Activated CD8-positive, alpha-beta T cell treated with anti-CD3 and anti-CD28 coated beads for 36 hours (primary cell): ENCODE data around the gene COL5A2. TPM values are rescaled to one million over a fixed set of nuclear protein-coding genes. Genes with fewer than 3 reads are reported as not detected.

Experiments
- ATAC-seq: fragments of 200-7000 bp; cut with Tn5 transposase; one replicate; pipeline ENCODE4 v1.10.0; 2021; ENCODE audit warnings: mild to moderate bottlenecking, moderate library complexity
- CTCF ChIA-PET: fragments of 350-600 bp; sonication (Branson Sonifier 250); formaldehyde crosslinking; loops from one replicate; lab custom pipeline; 2021; ENCODE audit warnings: antibody characterized with exemption; lab: Charles Lee
- POLR2A ChIA-PET: fragments of 350-600 bp; sonication (Branson Sonifier 250); formaldehyde crosslinking; loops from one replicate; lab custom pipeline; 2021; ENCODE audit warnings: antibody characterized with exemption; lab: Charles Lee
- DNase-seq: peaks from one replicate; pipeline ENCODE4 v3.0.0-alpha.2; 2020
- H3K27ac Mint-ChIP-seq: one replicate; pipeline ENCODE4 v1.8.0; 2021; ENCODE audit warnings: mild to moderate bottlenecking, mixed read lengths
- H3K27me3 Mint-ChIP-seq: one replicate; pipeline ENCODE4 v1.8.0; 2021; ENCODE audit warnings: mixed read lengths
- H3K36me3 Mint-ChIP-seq: one replicate; pipeline ENCODE4 v1.8.0; 2021; ENCODE audit warnings: low read depth, mixed read lengths
- H3K4me1 Mint-ChIP-seq: one replicate; pipeline ENCODE4 v1.8.0; 2021; ENCODE audit warnings: low read depth, mixed read lengths
- H3K4me3 Mint-ChIP-seq: one replicate; pipeline ENCODE4 v1.8.0; 2021; ENCODE audit warnings: mild to moderate bottlenecking, moderate library complexity, mixed read lengths
- H3K9me3 Mint-ChIP-seq: one replicate; pipeline ENCODE4 v1.8.0; 2021; ENCODE audit warnings: mixed read lengths
- CTCF ChIP-seq: fragments of 200-600 bp; IDR thresholded peaks from one replicate; pipeline ENCODE4 v1.8.0; 2022; ENCODE audit warnings: antibody characterized with exemption, mild to moderate bottlenecking
- intact Hi-C: fragments of 100-400 bp; cut with micrococcal nuclease; formaldehyde crosslinking; loops from one replicate; pipeline ENCODE4 v1.10.0; 2022
- total RNA-seq, 2 experiments: library from RNA; stranded (reverse); gene quantifications; one replicate each; pipeline ENCODE4 v1.2.3, GENCODE V29; 2021

Gene COL5A2
- total RNA-seq, 2 experiments from 2014 or later, result 2.3 to 3.3 TPM

GRCh38 chr2:189221811-189222467 lies 42.4 kb upstream of the COL5A2 start:
- DNase-seq (no peak), ATAC-seq (no peak)
- Mint-ChIP-seq H3K4me3 (no peak overlapping the region), H3K36me3 (no peaks in the 10 kb centered on the region), H3K4me1 (peaks cover 4% of the 10 kb centered on the region), H3K27me3 (no peaks in the 10 kb centered on the region), H3K27ac (no peak overlapping the region), H3K9me3 (no peaks in the 10 kb centered on the region)
- TF ChIP-seq CTCF, result no peak
- ChIA-PET POLR2A (no interaction called here), CTCF (interaction anchor here (1.2 to 1.7 kb wide), 2 partner anchors 79 to 190 kb away, joined by 3 to 5 read pairs; no protein-coding TSS in a partner anchor)
- intact Hi-C loops, result no loop called here

GRCh38 chr2:189218236-189218635 lies 38.7 kb upstream of the COL5A2 start:
- POLR2A ChIA-PET, result no interaction called here
- ATAC-seq, result no peak
- no peak for DNase-seq
- intact Hi-C loops, result no loop called here
- CTCF ChIA-PET, result interaction anchor here (1.3 to 1.5 kb wide), 2 partner anchors 70 to 75 kb away, joined by 3 to 9 read pairs; no protein-coding TSS in a partner anchor
- Mint-ChIP-seq H3K4me3 (no peak overlapping the region), H3K27ac (no peak overlapping the region), H3K9me3 (no peaks in the 10 kb centered on the region), H3K27me3 (no peaks in the 10 kb centered on the region), H3K4me1 (peaks cover 4% of the 10 kb centered on the region), H3K36me3 (no peaks in the 10 kb centered on the region)
- TF ChIP-seq CTCF, result no peak

- H3K9me3 Mint-ChIP-seq, result no peaks in the 10 kb centered on the region
- intact Hi-C loops, result no loop called here
Observed at GRCh38 chr2:189217541-189217940, 38.0 kb upstream of the COL5A2 start.

GRCh38 chr2:189217051-189217450 lies 37.5 kb upstream of the COL5A2 start:
- ATAC-seq, result no peak
- Mint-ChIP-seq H3K4me3 (no peak overlapping the region), H3K4me1 (peaks cover 4% of the 10 kb centered on the region), H3K9me3 (no peaks in the 10 kb centered on the region), H3K27ac (no peak overlapping the region), H3K27me3 (no peaks in the 10 kb centered on the region), H3K36me3 (no peaks in the 10 kb centered on the region)
- ChIA-PET POLR2A (no interaction called here), CTCF (interaction anchor here (1.5 kb wide), 1 partner anchor 74 kb away, joined by 9 read pairs; no protein-coding TSS in a partner anchor)
- no peak for TF ChIP-seq CTCF
- no peak for DNase-seq
- intact Hi-C loops, result no loop called here

More at GRCh38 chr2:189217541-189217940, 38.0 kb upstream of the COL5A2 start:
- ChIA-PET POLR2A (no interaction called here), CTCF (interaction anchor here (1.5 kb wide), 1 partner anchor 74 kb away, joined by 9 read pairs; no protein-coding TSS in a partner anchor)
- Mint-ChIP-seq H3K36me3 (no peaks in the 10 kb centered on the region), H3K27me3 (no peaks in the 10 kb centered on the region), H3K4me1 (peaks cover 4% of the 10 kb centered on the region), H3K27ac (no peak overlapping the region), H3K4me3 (no peak overlapping the region)
- no peak for TF ChIP-seq CTCF
- DNase-seq (no peak), ATAC-seq (no peak)

- ATAC-seq (no peak), DNase-seq (no peak)
- TF ChIP-seq CTCF, result no peak
- H3K27ac Mint-ChIP-seq, result no peak overlapping the region
- H3K27me3 Mint-ChIP-seq, result no peaks in the 10 kb centered on the region
- ChIA-PET CTCF (no interaction called here), POLR2A (no interaction called here)
- no peaks in the 10 kb centered on the region for H3K36me3 Mint-ChIP-seq
- no peaks in the 10 kb centered on the region for H3K9me3 Mint-ChIP-seq
- H3K4me1 Mint-ChIP-seq, result peaks cover 16% of the 10 kb centered on the region
- H3K4me3 Mint-ChIP-seq, result no peak overlapping the region
- intact Hi-C loops, result no loop called here
Observed at GRCh38 chr2:189214484-189214883, 34.9 kb upstream of the COL5A2 start.
